A549 (cell line): ENCODE results near the gene RAMP1. TPM values are rescaled to one million over a fixed set of nuclear protein-coding genes. Genes with fewer than 3 reads are reported as not detected.

Experiments
- ATAC-seq, 2 experiments: fragments of 200-7000 bp in 1 of 2; fragments of >200 bp in 1 of 2; cut with Nextera tagmentation in 1 of 2; cut with Tn5 transposase in 1 of 2; 3 replicates each; pipeline versions ENCODE4 v1.8.0 to v1.9.1; 2018 to 2020; ENCODE audit warnings: mild to moderate bottlenecking in 1 of 2, moderate library complexity in 1 of 2
- CTCF ChIA-PET: fragments of 300-600 bp; sonication (Branson Sonifier 250); formaldehyde crosslinking; extraction: SDS; loops from one replicate; lab custom pipeline; 2021; ENCODE audit warnings: antibody characterized with exemption, inconsistent platforms; lab: Yijun Ruan, JAX
- POLR2A ChIA-PET: fragments of 350-600 bp; formaldehyde crosslinking; extraction: SDS; loops from one replicate; lab custom pipeline; 2021; ENCODE audit warnings: antibody characterized with exemption, inconsistent platforms; lab: Yijun Ruan, JAX
- DNase-seq, 2 experiments: peaks; one replicate each; pipeline versions ENCODE4 v3.0.0 to v3.0.0-alpha.2; 2011 to 2016; ENCODE audit warnings: low read depth in 1 of 2, low spot score in 1 of 2
- FAIRE-seq: peaks from 2 replicates; lab custom pipeline; 2011; peaks lifted over from hg19 to GRCh38; lab: Jason Lieb, UNC
- H3K27ac ChIP-seq, 2 experiments: fragments of >200 bp; sonication (Bioruptor Twin); formaldehyde crosslinking; 3 replicates each; pipeline ENCODE4 v1.5.1; 2016 to 2017
- H3K4me1 ChIP-seq: fragments of >200 bp; sonication (Bioruptor Twin); formaldehyde crosslinking; 3 replicates; pipeline ENCODE4 v1.6.1; 2016
- H3K4me2 ChIP-seq: fragments of >200 bp; sonication (Bioruptor Twin); formaldehyde crosslinking; 3 replicates; pipeline ENCODE4 v1.6.1; 2016
- H3K4me3 ChIP-seq: fragments of >200 bp; sonication (Bioruptor Twin); formaldehyde crosslinking; 3 replicates; pipeline ENCODE4 v1.5.1; 2016
- H3K9me3 ChIP-seq: fragments of >200 bp; sonication (Bioruptor Twin); formaldehyde crosslinking; 3 replicates; pipeline ENCODE4 v1.6.1; 2016
- BHLHE40 ChIP-seq: IDR thresholded peaks from 2 replicates; pipeline ENCODE4 v1.6.1; 2012; ENCODE audit warnings: low read depth, low read length, inconsistent platforms
- CBX2 ChIP-seq: fragments of 200-600 bp; sonication (generic); IDR thresholded peaks from 2 replicates; pipeline ENCODE4 v1.6.1; 2016; ENCODE audit warnings: low read depth, mild to moderate bottlenecking, borderline replicate concordance
- CBX8 ChIP-seq: fragments of 200-600 bp; sonication (generic); IDR thresholded peaks from 2 replicates; pipeline ENCODE4 v1.6.1; 2016
- EP300 ChIP-seq, 2 experiments: fragments of >200 bp; sonication (Bioruptor Twin); formaldehyde crosslinking; IDR thresholded peaks; 2 replicates in 1 of 2; 3 replicates in 1 of 2; pipeline ENCODE4 v1.6.1; 2016 to 2017
- ESRRA ChIP-seq: fragments of 150-350 bp; IDR thresholded peaks from 2 replicates; pipeline ENCODE4 v1.6.1; 2014; ENCODE audit warnings: mild to moderate bottlenecking, low read length, borderline replicate concordance
- FOSB ChIP-seq: fragments of 250-450 bp; sonication (Bioruptor Pico); IDR thresholded peaks from 2 replicates; pipeline ENCODE4 v1.5.0; 2020; ENCODE audit warnings: mild to moderate bottlenecking, moderate library complexity
- FOSL2 ChIP-seq, 2 experiments: fragments of 450-650 bp in 1 of 2; fragments of >200 bp in 1 of 2; sonication (Bioruptor Twin) in 1 of 2; formaldehyde crosslinking; IDR thresholded peaks; 2 replicates each; pipeline versions ENCODE4 v1.5.0 to v1.6.1; 2016 to 2020; ENCODE audit warnings: mild to moderate bottlenecking in 1 of 2, moderate library complexity in 1 of 2
- HDAC2 ChIP-seq: fragments of 200-600 bp; sonication (generic); IDR thresholded peaks from 2 replicates; pipeline ENCODE4 v1.6.1; 2016
- HEYL ChIP-seq: fragments of 250-450 bp; sonication (Bioruptor Pico); IDR thresholded peaks from 2 replicates; pipeline ENCODE4 v1.8.0; 2021; ENCODE audit warnings: mild to moderate bottlenecking, moderate library complexity
- HMGXB4 ChIP-seq: fragments of 250-450 bp; sonication (Bioruptor Pico); IDR thresholded peaks from 2 replicates; pipeline ENCODE4 v1.5.0; 2021; ENCODE audit warnings: mild to moderate bottlenecking, moderate library complexity, borderline replicate concordance
- HOXA7 ChIP-seq: fragments of 250-450 bp; sonication (Bioruptor Pico); IDR thresholded peaks from 2 replicates; pipeline ENCODE4 v1.5.0; 2020; ENCODE audit warnings: mild to moderate bottlenecking, moderate library complexity
- HOXB5 ChIP-seq: fragments of 250-450 bp; sonication (Bioruptor Pico); IDR thresholded peaks from 2 replicates; pipeline ENCODE4 v1.5.0; 2020; ENCODE audit warnings: mild to moderate bottlenecking, moderate library complexity
- KDM1A ChIP-seq: fragments of 200-600 bp; sonication (generic); IDR thresholded peaks from 2 replicates; pipeline ENCODE4 v1.6.1; 2016; ENCODE audit warnings: low read depth, mild to moderate bottlenecking
- MAFK ChIP-seq: fragments of 450-650 bp; IDR thresholded peaks from 2 replicates; pipeline ENCODE4 v1.6.1; 2014; ENCODE audit not compliant: partially characterized antibody
- MAZ ChIP-seq: fragments of 150-350 bp; IDR thresholded peaks from 2 replicates; pipeline ENCODE4 v1.6.1; 2014; ENCODE audit warnings: antibody characterized with exemption, low read depth, low read length, borderline replicate concordance
- MYC ChIP-seq: IDR thresholded peaks from 2 replicates; pipeline ENCODE4 v1.6.1; 2012; ENCODE audit warnings: mild to moderate bottlenecking, inconsistent platforms, low read length, improper control_type of control experiment, borderline replicate concordance
- NFE2L2 ChIP-seq: fragments of 150-350 bp; conservative IDR thresholded peaks from 2 replicates; pipeline ENCODE4 v1.6.1; 2014; ENCODE audit warnings: low read length
- NPAS2 ChIP-seq: fragments of 250-450 bp; sonication (Bioruptor Pico); IDR thresholded peaks from 2 replicates; pipeline ENCODE4 v1.8.0; 2022; ENCODE audit warnings: mild to moderate bottlenecking, moderate library complexity, borderline replicate concordance
- RARB ChIP-seq: fragments of 250-450 bp; sonication (Bioruptor Pico); IDR thresholded peaks from 2 replicates; pipeline ENCODE4 v1.8.0; 2021; ENCODE audit warnings: mild to moderate bottlenecking, moderate library complexity
- RFX5 ChIP-seq: fragments of 450-650 bp; IDR thresholded peaks from 2 replicates; pipeline ENCODE4 v1.7.1; 2014; ENCODE audit warnings: antibody characterized with exemption, mild to moderate bottlenecking, moderate library complexity
- TFCP2L1 ChIP-seq: fragments of 250-450 bp; sonication (Bioruptor Pico); IDR thresholded peaks from 2 replicates; pipeline ENCODE4 v1.5.0; 2021; ENCODE audit warnings: mild to moderate bottlenecking
- ZC3H11A ChIP-seq: fragments of 450-650 bp; IDR thresholded peaks from 2 replicates; pipeline ENCODE4 v1.6.1; 2014; ENCODE audit warnings: antibody characterized with exemption, mild to moderate bottlenecking
- ZSCAN20 ChIP-seq: fragments of 250-450 bp; sonication (Bioruptor Pico); IDR thresholded peaks from 2 replicates; pipeline ENCODE4 v1.8.0; 2022; ENCODE audit warnings: mild to moderate bottlenecking, moderate library complexity
- whole genome bisulfite sequencing: methylation state at CpG from one replicate; pipeline ENCODE4 v1.1.6; 2017; ENCODE audit errors: missing lambda C conversion rate; 5-methylcytosine and 5-hydroxymethylcytosine counted together
- polyA plus RNA-seq, 4 experiments: library from polyadenylated mRNA; depleted of rRNA in 3 of 4; stranded (reverse); fragments of >200 nt; fragmentation: RNase III in 1 of 4; extraction: RNeasy Plus Mini Kit Qiagen cat#74134 plus additional on column Dnase treatment in 1 of 4; gene quantifications; 2 replicates in 3 of 4; 3 replicates in 1 of 4; pipeline ENCODE4 v1.2.3, GENCODE V29; 2011 to 2017

RAMP1 gene
- polyA plus RNA-seq, 2 of the 4 experiments (the other 2 are of a cell fraction): not detected

- ChIA-PET POLR2A (no interaction called here), CTCF (interaction anchor here (1.5 kb wide), 1 partner anchor 12 kb away, joined by 3 read pairs; no protein-coding TSS in a partner anchor)
- no peak for DNase-seq
- 63% methylated on average over 2 of the region's 2 CpGs for WGBS
- Histone ChIP-seq H3K4me1 (no peaks in the 10 kb centered on the region), H3K9me3 (no peaks in the 10 kb centered on the region), H3K4me3 (no peak overlapping the region), H3K27ac (no peak overlapping the region), H3K4me2 (no peak overlapping the region)
- no peak for TF ChIP-seq FOSL2 (IDR thresholded peaks at IDR 0.05)
- no peak for TF ChIP-seq FOSL2 (CRISPR knock-in tag; IDR thresholded peaks at IDR 0.05)
- TF ChIP-seq FOSB: no peak
- no peak for ATAC-seq
- FAIRE-seq: no peak
Measured at GRCh38 chr2:237819231-237819630, 40.2 kb upstream of the RAMP1 start.

GRCh38 chr2:237820421-237820820 is 39.0 kb upstream of the RAMP1 start:
- TF ChIP-seq NPAS2 (CRISPR knock-in tag) (no peak), HEYL (CRISPR knock-in tag) (no peak), ESRRA (no peak)
- WGBS: 73% methylated on average over 2 of the region's 2 CpGs
- CTCF ChIA-PET: no interaction called here
- POLR2A ChIA-PET: no interaction called here
- Histone ChIP-seq H3K27ac (no peak overlapping the region), H3K4me3 (no peak overlapping the region), H3K4me2 (no peak overlapping the region), H3K4me1 (no peaks in the 10 kb centered on the region), H3K9me3 (no peaks in the 10 kb centered on the region)
- FAIRE-seq (no peak), ATAC-seq (no peak), DNase-seq (no peak)

GRCh38 chr2:237823544-237823943 is 35.9 kb upstream of the RAMP1 start:
- H3K4me1 ChIP-seq: no peaks in the 10 kb centered on the region
- FAIRE-seq: no peak
- 98% methylated on average over 2 of the region's 2 CpGs for WGBS
- POLR2A ChIA-PET: no interaction called here
- CTCF ChIA-PET: no interaction called here
- TF ChIP-seq MYC: no peak
- no peak for TF ChIP-seq HOXB5 (CRISPR knock-in tag)
- no peak for TF ChIP-seq CBX8
- no peak for TF ChIP-seq BHLHE40
- TF ChIP-seq NFE2L2: no peak
- no peak for TF ChIP-seq RFX5
- no peak for TF ChIP-seq HMGXB4
- peak; percentile 71 for TF ChIP-seq MAFK
- DNase-seq: no peak
- H3K4me3 ChIP-seq: no peak overlapping the region
- H3K4me2 ChIP-seq: no peak overlapping the region
- no peaks in the 10 kb centered on the region for H3K9me3 ChIP-seq
- ATAC-seq: no peak
- no peak overlapping the region for H3K27ac ChIP-seq

GRCh38 chr2:237824085-237824484 is 35.3 kb upstream of the RAMP1 start:
- 74% methylated on average over 6 of the region's 6 CpGs for WGBS
- DNase-seq (no peak), FAIRE-seq (no peak), ATAC-seq (no peak)
- H3K4me1 ChIP-seq: no peaks in the 10 kb centered on the region
- H3K4me2 ChIP-seq: no peak overlapping the region
- TF ChIP-seq EP300 (IDR thresholded peaks at IDR 0.05) (no peak), ZSCAN20 (CRISPR knock-in tag) (no peak), ZC3H11A (no peak)
- H3K9me3 ChIP-seq: no peaks in the 10 kb centered on the region
- ChIA-PET CTCF (no interaction called here), POLR2A (no interaction called here)
- no peak overlapping the region for H3K4me3 ChIP-seq
- H3K27ac ChIP-seq: no peak overlapping the region

GRCh38 chr2:237827421-237827987 is 31.9 kb upstream of the RAMP1 start:
- TF ChIP-seq RARB (no peak), NFE2L2 (no peak), HOXA7 (CRISPR knock-in tag) (no peak), MAZ (no peak), HOXB5 (CRISPR knock-in tag) (no peak), HDAC2 (no peak), KDM1A (no peak), CBX2 (no peak), TFCP2L1 (CRISPR knock-in tag) (no peak)
- FAIRE-seq: no peak
- Histone ChIP-seq H3K9me3 (no peaks in the 10 kb centered on the region), H3K4me1 (no peaks in the 10 kb centered on the region), H3K4me3 (no peak overlapping the region), H3K27ac (no peak overlapping the region), H3K4me2 (no peak overlapping the region)
- ChIA-PET CTCF (interaction anchor here (0.7 to 1.6 kb wide), 2 partner anchors 11 to 43 kb away, joined by 3 read pairs; no protein-coding TSS in a partner anchor), POLR2A (no interaction called here)
- ATAC-seq: no peak
- DNase-seq: no peak
- 61% methylated on average over 3 of the region's 3 CpGs for WGBS
